Measurements from ENCODE around the gene IER2.

IER2 gene, protein sequence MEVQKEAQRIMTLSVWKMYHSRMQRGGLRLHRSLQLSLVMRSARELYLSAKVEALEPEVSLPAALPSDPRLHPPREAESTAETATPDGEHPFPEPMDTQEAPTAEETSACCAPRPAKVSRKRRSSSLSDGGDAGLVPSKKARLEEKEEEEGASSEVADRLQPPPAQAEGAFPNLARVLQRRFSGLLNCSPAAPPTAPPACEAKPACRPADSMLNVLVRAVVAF

GRCh38 chr19:13150187-13150930 lies at the start of gene IER2, which contains the start of gene STX10:
Gene IER2, plus strand, starts transcription at chr19:13150411. Its CDS starts 2,776 bp downstream, at chr19:13153187.
Gene STX10, minus strand, starts transcription at chr19:13150375. Its CDS starts 202 bp downstream, at chr19:13150173.
- peak; percentile 92 for DNase-seq (ENCODE audit: low read depth)
- peak within 1 kb of the TSS; percentile 98 for H3K4me3 ChIP-seq (ENCODE audit: control insufficient read depth, low read depth, low read length)
- TF ChIP-seq, protein P1, sequence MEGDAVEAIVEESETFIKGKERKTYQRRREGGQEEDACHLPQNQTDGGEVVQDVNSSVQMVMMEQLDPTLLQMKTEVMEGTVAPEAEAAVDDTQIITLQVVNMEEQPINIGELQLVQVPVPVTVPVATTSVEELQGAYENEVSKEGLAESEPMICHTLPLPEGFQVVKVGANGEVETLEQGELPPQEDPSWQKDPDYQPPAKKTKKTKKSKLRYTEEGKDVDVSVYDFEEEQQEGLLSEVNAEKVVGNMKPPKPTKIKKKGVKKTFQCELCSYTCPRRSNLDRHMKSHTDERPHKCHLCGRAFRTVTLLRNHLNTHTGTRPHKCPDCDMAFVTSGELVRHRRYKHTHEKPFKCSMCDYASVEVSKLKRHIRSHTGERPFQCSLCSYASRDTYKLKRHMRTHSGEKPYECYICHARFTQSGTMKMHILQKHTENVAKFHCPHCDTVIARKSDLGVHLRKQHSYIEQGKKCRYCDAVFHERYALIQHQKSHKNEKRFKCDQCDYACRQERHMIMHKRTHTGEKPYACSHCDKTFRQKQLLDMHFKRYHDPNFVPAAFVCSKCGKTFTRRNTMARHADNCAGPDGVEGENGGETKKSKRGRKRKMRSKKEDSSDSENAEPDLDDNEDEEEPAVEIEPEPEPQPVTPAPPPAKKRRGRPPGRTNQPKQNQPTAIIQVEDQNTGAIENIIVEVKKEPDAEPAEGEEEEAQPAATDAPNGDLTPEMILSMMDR (conservative IDR thresholded peaks at IDR 0.05; ENCODE audit: control insufficient read depth, insufficient read depth, low read depth, low read length), result peak; percentile 38

GRCh38 chr19:13100841-13101589 lies 49.2 kb upstream of the IER2 start:
- no peak for DNase-seq (ENCODE audit: low read depth)
- TF ChIP-seq, protein P1 (conservative IDR thresholded peaks at IDR 0.05; ENCODE audit: control insufficient read depth, insufficient read depth, low read depth, low read length), result peak; percentile 24
- H3K4me3 ChIP-seq (ENCODE audit: control insufficient read depth, low read depth, low read length), result no peak overlapping the region

- no peak for DNase-seq (ENCODE audit: low read depth)
- TF ChIP-seq, protein P1 (conservative IDR thresholded peaks at IDR 0.05; ENCODE audit: control insufficient read depth, insufficient read depth, low read depth, low read length), result no peak
- no peak overlapping the region for H3K4me3 ChIP-seq (ENCODE audit: control insufficient read depth, low read depth, low read length)
Measured at GRCh38 chr19:13101590-13102415, 48.4 kb upstream of the IER2 start.

DNA sequence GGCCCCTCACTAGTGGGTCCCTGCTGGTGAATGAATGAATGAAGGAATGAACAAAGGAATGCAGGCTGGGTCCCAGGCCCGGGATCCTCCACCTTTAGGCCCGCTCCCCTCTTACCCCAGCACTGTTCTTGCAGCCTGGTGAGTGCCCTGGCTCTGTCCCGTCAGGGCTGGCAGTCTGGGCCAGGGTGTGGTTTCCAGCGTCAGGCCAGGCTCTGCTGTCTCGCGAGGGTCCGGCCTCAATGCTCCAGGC lies 47.9 kb upstream of the IER2 start:
- peak overlapping the region; percentile 6 for H3K4me3 ChIP-seq (ENCODE audit: control insufficient read depth, low read depth, low read length)
- DNase-seq (ENCODE audit: low read depth), result peak; percentile 51
- TF ChIP-seq, protein P1 (conservative IDR thresholded peaks at IDR 0.05; ENCODE audit: control insufficient read depth, insufficient read depth, low read depth, low read length), result no peak

GRCh38 chr19:13102666-13103580 lies 47.3 kb upstream of the IER2 start, which contains the start of gene LYL1:
Gene LYL1, minus strand, starts transcription at chr19:13102858. Its CDS starts 1,687 bp downstream, at chr19:13101171.
- peak within 1 kb of the TSS; percentile 6 for H3K4me3 ChIP-seq (ENCODE audit: control insufficient read depth, low read depth, low read length)
- DNase-seq (ENCODE audit: low read depth), result no peak
- TF ChIP-seq, protein P1 (conservative IDR thresholded peaks at IDR 0.05; ENCODE audit: control insufficient read depth, insufficient read depth, low read depth, low read length), result no peak

Data from fibroblast of mammary gland (primary cell).